HCT116 (cell line): ENCODE measurements around the gene RPH3AL. TPM values are rescaled to one million over a fixed set of nuclear protein-coding genes. Genes with fewer than 3 reads are reported as not detected.

ENCODE experiments used
- ATAC-seq: fragments of 200-7000 bp; cut with Tn5 transposase; 2 replicates; pipeline ENCODE4 v1.9.1; 2020; ENCODE audit warnings: mild to moderate bottlenecking, moderate library complexity
- BruUV-seq: library from RNA; stranded (reverse); fragments of 400-500 nt; replicated peaks from 2 replicates; lab custom pipeline; 2021; lab: Mats Ljungman, UMichigan
- CTCF ChIA-PET: fragments of 300-600 bp; sonication (Branson Sonifier 250); formaldehyde crosslinking; loops from one replicate; lab custom pipeline; 2021; ENCODE audit warnings: antibody characterized with exemption; lab: Charles Lee
- POLR2A ChIA-PET: fragments of 300-600, 350-600 bp; sonication (Branson Sonifier 250); formaldehyde crosslinking; loops from one replicate; lab custom pipeline; 2021; ENCODE audit warnings: antibody characterized with exemption; lab: Charles Lee
- RAD21 ChIA-PET, 2 experiments: fragments of 300-600 bp; sonication (Branson Sonifier 250); formaldehyde crosslinking; loops; one replicate each; lab custom pipeline; 2023; ENCODE audit warnings: low total read pairs in 2 of 2; ENCODE audit not compliant: uncharacterized antibody in 2 of 2, unreplicated experiment in 2 of 2, low non-redundant PET in 1 of 2; lab: Charles Lee
- DNase-seq: peaks from one replicate; pipeline ENCODE4 v3.0.0-alpha.2; 2010; ENCODE audit warnings: low read depth, low spot score
- H2AFZ ChIP-seq: fragments of 200-600 bp; shearing (Covaris generic), sonication (generic); 2 replicates; pipeline ENCODE4 v1.6.1; 2017; ENCODE audit warnings: low read depth, mixed run types, mixed read lengths, antibody characterized with exemption, low read length; ENCODE audit not compliant: poor library complexity, severe bottlenecking
- H3K27ac ChIP-seq: 2 replicates; pipeline ENCODE4 v1.5.1; 2012; ENCODE audit warnings: low read depth, low read length
- H3K27me3 ChIP-seq: fragments of 200-600 bp; sonication (generic); 2 replicates; pipeline ENCODE4 v1.6.1; 2016; ENCODE audit warnings: mixed run types, low read length, mixed read lengths; ENCODE audit not compliant: insufficient read depth
- H3K36me3 ChIP-seq, 2 experiments: fragments of 200-500 bp in 1 of 2; fragments of 200-600 bp in 1 of 2; sonication (Bioruptor generic) in 1 of 2; sonication (generic) in 1 of 2; 2 replicates each; pipeline versions ENCODE4 v1.5.1 to v1.6.1; 2014 to 2016; ENCODE audit warnings: low read length in 2 of 2, inconsistent platforms in 1 of 2, mixed read lengths in 1 of 2, mixed run types in 1 of 2; ENCODE audit not compliant: insufficient read depth in 2 of 2, control insufficient read depth in 1 of 2
- H3K4me1 ChIP-seq, 2 experiments: fragments of 200-600 bp in 1 of 2; sonication (generic) in 1 of 2; 2 replicates each; pipeline versions ENCODE4 v1.5.1 to v1.6.1; 2012 to 2017; ENCODE audit warnings: low read length in 2 of 2, inconsistent platforms in 1 of 2, mild to moderate bottlenecking in 1 of 2, mixed read lengths in 1 of 2, mixed run types in 1 of 2, moderate library complexity in 1 of 2; ENCODE audit not compliant: insufficient read depth in 2 of 2, control insufficient read depth in 1 of 2
- H3K4me2 ChIP-seq: fragments of 200-600 bp; sonication (generic); 2 replicates; pipeline ENCODE4 v1.6.1; 2017; ENCODE audit warnings: mixed run types, low read length, mixed read lengths
- H3K4me3 ChIP-seq, 2 experiments: fragments of 200-600 bp in 1 of 2; sonication (generic) in 1 of 2; replicated peaks in 1 of 2; 2 replicates each; pipeline ENCODE4 v1.5.1; 2011 to 2016; ENCODE audit warnings: low read length in 2 of 2, control low read depth in 1 of 2, low read depth in 1 of 2, mild to moderate bottlenecking in 1 of 2, mixed read lengths in 1 of 2, mixed run types in 1 of 2
- H3K79me2 ChIP-seq: fragments of 200-600 bp; sonication (generic); 2 replicates; pipeline ENCODE4 v1.6.1; 2017; ENCODE audit warnings: mild to moderate bottlenecking, mixed run types, low read length, moderate library complexity, mixed read lengths; ENCODE audit not compliant: insufficient read depth
- H3K9ac ChIP-seq: fragments of 200-600 bp; sonication (generic); 2 replicates; pipeline ENCODE4 v1.6.1; 2016; ENCODE audit warnings: low read length, mixed read lengths
- H3K9me2 ChIP-seq: fragments of 200-600 bp; sonication (generic), shearing (Covaris generic); 2 replicates; pipeline ENCODE4 v1.6.1; 2017; ENCODE audit warnings: mixed run types, mild to moderate bottlenecking, moderate library complexity; ENCODE audit not compliant: insufficient read depth
- H3K9me3 ChIP-seq, 2 experiments: fragments of 200-500 bp in 1 of 2; fragments of 200-600 bp in 1 of 2; sonication (Bioruptor generic) in 1 of 2; sonication (generic) in 1 of 2; 2 replicates each; pipeline ENCODE4 v1.6.1; 2014 to 2017; ENCODE audit warnings: low read length in 2 of 2, mixed read lengths in 2 of 2, inconsistent platforms in 1 of 2, low read depth in 1 of 2, mild to moderate bottlenecking in 1 of 2, mixed run types in 1 of 2, moderate library complexity in 1 of 2; ENCODE audit not compliant: control insufficient read depth in 1 of 2, insufficient read depth in 1 of 2
- H4K20me1 ChIP-seq: fragments of 200-600 bp; sonication (generic), shearing (Covaris generic); 2 replicates; pipeline ENCODE4 v1.6.1; 2017; ENCODE audit warnings: mixed run types, mild to moderate bottlenecking, moderate library complexity; ENCODE audit not compliant: insufficient read depth
- CBX3 ChIP-seq: IDR thresholded peaks from 2 replicates; pipeline ENCODE4 v1.6.1; 2012; ENCODE audit warnings: low read depth
- CTCF ChIP-seq, 3 experiments: fragments of 200-600 bp in 1 of 3; sonication (generic) in 1 of 3; IDR thresholded peaks in 2 of 3; conservative IDR thresholded peaks in 1 of 3; 2 replicates each; pipeline ENCODE4 v1.5.1; 2012 to 2017; ENCODE audit warnings: low read depth in 2 of 3, low read length in 2 of 3, antibody characterized with exemption in 1 of 3, borderline replicate concordance in 1 of 3, control low read depth in 1 of 3, mild to moderate bottlenecking in 1 of 3, mixed read lengths in 1 of 3, mixed run types in 1 of 3, moderate library complexity in 1 of 3; ENCODE audit not compliant: insufficient read depth in 1 of 3
- EGR1 ChIP-seq: IDR thresholded peaks from 2 replicates; pipeline ENCODE4 v1.6.1; 2012; ENCODE audit warnings: low read depth
- EZH2phosphoT487 ChIP-seq: fragments of 200-600 bp; IDR thresholded peaks from 2 replicates; pipeline ENCODE4 v1.6.1; 2018; ENCODE audit warnings: antibody characterized with exemption, borderline replicate concordance
- FOSL1 ChIP-seq: IDR thresholded peaks from 2 replicates; pipeline ENCODE4 v1.6.1; 2012; ENCODE audit warnings: low read depth
- JUND ChIP-seq: IDR thresholded peaks from 2 replicates; pipeline ENCODE4 v1.6.1; 2012
- MAX ChIP-seq: IDR thresholded peaks from 2 replicates; pipeline ENCODE4 v1.6.1; 2012
- POLR2A ChIP-seq: IDR thresholded peaks from 2 replicates; pipeline ENCODE4 v1.7.0; 2011; ENCODE audit warnings: borderline replicate concordance; ENCODE audit not compliant: insufficient read depth, insufficient read length; ENCODE audit errors: extremely low read depth
- POLR2AphosphoS5 ChIP-seq: IDR thresholded peaks from 2 replicates; pipeline ENCODE4 v1.6.1; 2011; ENCODE audit warnings: mild to moderate bottlenecking, low read depth, low read length, moderate library complexity
- SP1 ChIP-seq: IDR thresholded peaks from 2 replicates; pipeline ENCODE4 v1.6.1; 2012; ENCODE audit warnings: low read depth
- SRF ChIP-seq: IDR thresholded peaks from 2 replicates; pipeline ENCODE4 v1.6.1; 2012; ENCODE audit warnings: low read depth
- TCF7L2 ChIP-seq: IDR thresholded peaks from 2 replicates; pipeline ENCODE4 v1.7.0; 2011; ENCODE audit warnings: borderline replicate concordance, inconsistent platforms; ENCODE audit not compliant: insufficient read depth, insufficient read length; ENCODE audit errors: extremely low read depth
- YY1 ChIP-seq: IDR thresholded peaks from 2 replicates; pipeline ENCODE4 v1.6.1; 2011; ENCODE audit warnings: low read length, low read depth, moderate library complexity, mild to moderate bottlenecking; ENCODE audit not compliant: insufficient replicate concordance; ENCODE audit errors: extremely low read depth
- ZNF274 ChIP-seq: fragments of 200-500 bp; sonication (Bioruptor generic); IDR thresholded peaks from 2 replicates; pipeline ENCODE4 v1.6.1; 2014; ENCODE audit warnings: mild to moderate bottlenecking, low read depth, low read length, inconsistent platforms
- intact Hi-C: fragments of 100-400 bp; cut with micrococcal nuclease; formaldehyde crosslinking; loops from 2 replicates; pipeline ENCODE4 v1.10.0; 2022
- total RNA-seq: library from RNA; stranded (reverse); gene quantifications from one replicate; pipeline ENCODE4 v1.2.1, GENCODE V29; 2021; ENCODE audit not compliant: unreplicated experiment
- TF ChIP-seq, protein P1 (sequence below): IDR thresholded peaks from 2 replicates; pipeline ENCODE4 v1.6.1; 2012

Gene RPH3AL
- total RNA-seq, 1 experiment from 2014 or later, result 17.0 TPM

- BruUV-seq, result no TSS peak
- DNase-seq (no peak), ATAC-seq (peak; percentile 33; the same call in 1 of the 2 replicates)
- Histone ChIP-seq H3K79me2 (no peaks in the 10 kb centered on the region), H3K9ac (no peak overlapping the region), H3K27ac (no peak overlapping the region), H3K4me3 (no peak overlapping the region), H3K27me3 (no peaks in the 10 kb centered on the region), H3K4me1 (peaks cover 13 to 41% of the 10 kb centered on the region in 2 experiments), H2AFZ (no peak overlapping the region), H3K4me2 (peak overlapping the region; percentile 11), H4K20me1 (no peaks in the 10 kb centered on the region), H3K36me3 (no peaks in the 10 kb centered on the region), H3K9me2 (no peaks in the 10 kb centered on the region), H3K9me3 (no peaks in the 10 kb centered on the region)
- POLR2A ChIA-PET, result no interaction called here
- no peak for TF ChIP-seq EZH2phosphoT487
- TF ChIP-seq POLR2A, result no peak
- no peak for TF ChIP-seq MAX
- no peak for TF ChIP-seq TCF7L2
- TF ChIP-seq ZNF274, result no peak
- no peak for TF ChIP-seq SRF
- no peak for TF ChIP-seq YY1
- RAD21 ChIA-PET, result no interaction called here
- CTCF ChIA-PET, result interaction anchor here (0.6 kb wide), 1 partner anchor 1063 kb away, joined by 3 read pairs; no protein-coding TSS in a partner anchor
- intact Hi-C loops, result no loop called here
These were observed 1.7 kb downstream of the RPH3AL start for GRCh38 chr17:350706-351448.

GRCh38 chr17:349666-350065 is 2.9 kb downstream of the RPH3AL start:
- POLR2A ChIA-PET, result no interaction called here

More at GRCh38 chr17:349666-350065, 2.9 kb downstream of the RPH3AL start:
- peaks cover 13 to 41% of the 10 kb centered on the region in 2 experiments for H3K4me1 ChIP-seq
- no peaks in the 10 kb centered on the region for H3K9me3 ChIP-seq
- H4K20me1 ChIP-seq, result no peaks in the 10 kb centered on the region
- H3K4me2 ChIP-seq, result no peak overlapping the region
- TF ChIP-seq JUND, result no peak
- no peak for TF ChIP-seq FOSL1
- TF ChIP-seq, protein P1, sequence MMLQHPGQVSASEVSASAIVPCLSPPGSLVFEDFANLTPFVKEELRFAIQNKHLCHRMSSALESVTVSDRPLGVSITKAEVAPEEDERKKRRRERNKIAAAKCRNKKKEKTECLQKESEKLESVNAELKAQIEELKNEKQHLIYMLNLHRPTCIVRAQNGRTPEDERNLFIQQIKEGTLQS, result no peak
- no peak for TF ChIP-seq POLR2AphosphoS5
- TF ChIP-seq SP1, result no peak
- TF ChIP-seq ZNF274, result no peak
- no peak for TF ChIP-seq CBX3
- no peak for TF ChIP-seq EGR1
- TF ChIP-seq CTCF (IDR thresholded peaks at IDR 0.05 in 2 of 3, conservative IDR thresholded peaks at IDR 0.05 in 1 of 3; ENCODE audit: borderline replicate concordance in 1 of 3, insufficient read depth in 1 of 3, low read depth in 2 of 3, low read length in 2 of 3), result no peak
- no peak overlapping the region for H2AFZ ChIP-seq
- no TSS peak for BruUV-seq
- ChIA-PET CTCF (no interaction called here), RAD21 (no interaction called here)
- H3K9ac ChIP-seq, result no peak overlapping the region
- no peak overlapping the region for H3K27ac ChIP-seq
- H3K27me3 ChIP-seq, result no peaks in the 10 kb centered on the region
- H3K9me2 ChIP-seq, result no peaks in the 10 kb centered on the region
- intact Hi-C loops, result no loop called here
- no peaks in the 10 kb centered on the region for H3K36me3 ChIP-seq
- H3K79me2 ChIP-seq, result no peaks in the 10 kb centered on the region
- no peak for DNase-seq
- no peak for ATAC-seq
- no peak overlapping the region for H3K4me3 ChIP-seq
